ENCODE data around the gene TESK2.
A peak's percentile ranks its signal among the peaks of the same experiment; 100 is the strongest.

DNA sequence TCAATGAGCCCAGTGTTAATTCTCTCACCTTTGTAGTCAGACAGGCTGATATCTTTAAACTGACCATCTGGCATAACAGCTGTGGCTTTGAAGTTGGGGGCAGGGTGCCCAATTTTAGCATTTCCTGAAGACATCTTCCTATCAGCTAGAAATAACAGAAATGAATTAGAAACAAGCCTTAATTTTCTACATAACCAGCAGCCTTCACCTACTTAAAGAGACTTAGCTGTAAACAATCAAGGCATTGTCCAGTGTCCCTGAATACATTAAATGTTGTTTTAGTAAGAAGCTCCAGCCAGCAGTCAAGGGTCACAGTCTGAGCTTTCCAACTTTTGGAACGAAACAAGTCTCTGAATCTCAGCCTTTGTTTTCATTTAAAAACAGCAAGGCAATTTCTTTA, 27.9 kb upstream of the TESK2 start:
- TF ChIP-seq SUZ12 (IDR thresholded peaks at IDR 0.05; ENCODE audit: low read length) (no peak), CTCF (IDR thresholded peaks at IDR 0.05; ENCODE audit: control extremely low read depth in 1 of 3, insufficient read depth in 1 of 3, low read depth in 1 of 3, low read length in 3 of 3) (no peak), CHD2 (IDR thresholded peaks at IDR 0.05; ENCODE audit: low read length) (no peak), HDAC6 (IDR thresholded peaks at IDR 0.05; ENCODE audit: low read depth, low read length) (no peak), MAX (IDR thresholded peaks at IDR 0.05) (no peak), POLR2A (IDR thresholded peaks at IDR 0.05; ENCODE audit: control extremely low read depth in 1 of 2, low read depth in 2 of 2, low read length in 2 of 2) (peak in 1 of 2 experiments; percentile 23; a peak in 1 of 3 replicates), SIRT6 (IDR thresholded peaks at IDR 0.05; ENCODE audit: low read length) (no peak), SP2 (IDR thresholded peaks at IDR 0.05; ENCODE audit: low read length) (no peak), HDAC2 (IDR thresholded peaks at IDR 0.05; ENCODE audit: borderline replicate concordance in 1 of 2, low read depth in 2 of 2, low read length in 2 of 2) (no peak)
